KMS-11 (cell line): ENCODE results near the gene SLAMF8.

Source experiments
- H2AFZ ChIP-seq: fragments of 200-600 bp; sonication (generic); 2 replicates; pipeline ENCODE4 v1.6.1; 2016; ENCODE audit warnings: antibody characterized with exemption, mixed run types, low read depth
- H3K27ac ChIP-seq: fragments of 200-600 bp; sonication (generic); 2 replicates; pipeline ENCODE4 v1.6.1; 2016; ENCODE audit warnings: mild to moderate bottlenecking, mixed run types
- H3K27me3 ChIP-seq: fragments of 200-600 bp; sonication (generic); 2 replicates; pipeline ENCODE4 v1.6.1; 2017; ENCODE audit warnings: mild to moderate bottlenecking, low read depth, mixed run types, moderate library complexity; ENCODE audit not compliant: insufficient read depth
- H3K36me3 ChIP-seq: fragments of 200-600 bp; sonication (generic); 2 replicates; pipeline ENCODE4 v1.6.1; 2017; ENCODE audit warnings: mild to moderate bottlenecking, mixed run types; ENCODE audit not compliant: insufficient read depth
- H3K4me1 ChIP-seq: fragments of 200-600 bp; sonication (generic); 2 replicates; pipeline ENCODE4 v1.6.1; 2016; ENCODE audit warnings: mild to moderate bottlenecking, low read depth, mixed run types; ENCODE audit not compliant: poor library complexity, severe bottlenecking
- H3K4me2 ChIP-seq: fragments of 200-600 bp; sonication (generic); 2 replicates; pipeline ENCODE4 v1.7.0; 2016; ENCODE audit warnings: mild to moderate bottlenecking, mixed run types
- H3K4me3 ChIP-seq: fragments of 200-600 bp; sonication (generic); IDR thresholded peaks from 2 replicates; pipeline ENCODE4 v1.6.1; 2017; ENCODE audit warnings: low read depth, low read length, mixed read lengths; ENCODE audit not compliant: insufficient read depth
- H3K79me2 ChIP-seq: fragments of 200-600 bp; sonication (generic); 2 replicates; pipeline ENCODE4 v1.6.1; 2016; ENCODE audit warnings: low read depth, mixed run types; ENCODE audit not compliant: insufficient read depth
- H3K9ac ChIP-seq: fragments of 200-600 bp; sonication (generic); 2 replicates; pipeline ENCODE4 v1.6.1; 2016; ENCODE audit warnings: mild to moderate bottlenecking, mixed run types
- H4K20me1 ChIP-seq: fragments of 200-600 bp; sonication (generic); 2 replicates; pipeline ENCODE4 v1.6.1; 2016; ENCODE audit warnings: mild to moderate bottlenecking, mixed run types; ENCODE audit not compliant: insufficient read depth
- TF ChIP-seq, protein P1 (sequence below): fragments of 200-600 bp; sonication (generic); conservative IDR thresholded peaks from 2 replicates; pipeline ENCODE4 v1.6.1; 2017; ENCODE audit warnings: low read depth, mild to moderate bottlenecking, antibody characterized with exemption, low read length, moderate library complexity, mixed read lengths

Gene SLAMF8

DNA sequence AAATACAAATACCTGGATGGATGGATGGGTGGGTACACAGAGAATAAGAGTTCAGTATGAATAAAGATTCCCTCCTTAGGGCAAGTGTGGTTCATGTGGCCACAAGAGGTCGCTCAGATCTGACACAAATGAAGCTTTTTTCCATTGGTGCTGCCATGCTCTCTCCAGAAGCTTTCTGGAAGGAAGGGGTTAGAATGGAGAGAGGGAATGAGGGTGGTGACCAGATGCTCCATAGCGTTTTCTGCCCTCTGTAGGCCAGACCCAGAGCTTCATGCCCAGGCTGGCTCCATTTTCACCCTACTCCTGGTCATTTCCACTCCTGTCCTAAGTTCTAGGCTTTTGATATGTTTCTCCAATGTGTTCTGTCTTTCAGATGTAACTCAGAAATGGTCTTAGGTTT, 27.8 kb upstream of the SLAMF8 start:
- Histone ChIP-seq H3K27me3 (no peaks in the 10 kb centered on the region; the same call in 1 of the 2 replicates), H4K20me1 (no peaks in the 10 kb centered on the region), H3K4me2 (0 out of 2 replicates have a peak overlapping the region, but pooled peaks have one; percentile 55), H3K36me3 (no peaks in the 10 kb centered on the region), H2AFZ (peak overlapping the region; percentile 5; the same call in 1 of the 2 replicates), H3K4me3 (no peak overlapping the region), H3K4me1 (peaks cover 32% of the 10 kb centered on the region), H3K27ac (no peak overlapping the region), H3K79me2 (no peaks in the 10 kb centered on the region), H3K9ac (no peak overlapping the region)
- TF ChIP-seq, protein P1, sequence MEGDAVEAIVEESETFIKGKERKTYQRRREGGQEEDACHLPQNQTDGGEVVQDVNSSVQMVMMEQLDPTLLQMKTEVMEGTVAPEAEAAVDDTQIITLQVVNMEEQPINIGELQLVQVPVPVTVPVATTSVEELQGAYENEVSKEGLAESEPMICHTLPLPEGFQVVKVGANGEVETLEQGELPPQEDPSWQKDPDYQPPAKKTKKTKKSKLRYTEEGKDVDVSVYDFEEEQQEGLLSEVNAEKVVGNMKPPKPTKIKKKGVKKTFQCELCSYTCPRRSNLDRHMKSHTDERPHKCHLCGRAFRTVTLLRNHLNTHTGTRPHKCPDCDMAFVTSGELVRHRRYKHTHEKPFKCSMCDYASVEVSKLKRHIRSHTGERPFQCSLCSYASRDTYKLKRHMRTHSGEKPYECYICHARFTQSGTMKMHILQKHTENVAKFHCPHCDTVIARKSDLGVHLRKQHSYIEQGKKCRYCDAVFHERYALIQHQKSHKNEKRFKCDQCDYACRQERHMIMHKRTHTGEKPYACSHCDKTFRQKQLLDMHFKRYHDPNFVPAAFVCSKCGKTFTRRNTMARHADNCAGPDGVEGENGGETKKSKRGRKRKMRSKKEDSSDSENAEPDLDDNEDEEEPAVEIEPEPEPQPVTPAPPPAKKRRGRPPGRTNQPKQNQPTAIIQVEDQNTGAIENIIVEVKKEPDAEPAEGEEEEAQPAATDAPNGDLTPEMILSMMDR, result peak; percentile 99

DNA sequence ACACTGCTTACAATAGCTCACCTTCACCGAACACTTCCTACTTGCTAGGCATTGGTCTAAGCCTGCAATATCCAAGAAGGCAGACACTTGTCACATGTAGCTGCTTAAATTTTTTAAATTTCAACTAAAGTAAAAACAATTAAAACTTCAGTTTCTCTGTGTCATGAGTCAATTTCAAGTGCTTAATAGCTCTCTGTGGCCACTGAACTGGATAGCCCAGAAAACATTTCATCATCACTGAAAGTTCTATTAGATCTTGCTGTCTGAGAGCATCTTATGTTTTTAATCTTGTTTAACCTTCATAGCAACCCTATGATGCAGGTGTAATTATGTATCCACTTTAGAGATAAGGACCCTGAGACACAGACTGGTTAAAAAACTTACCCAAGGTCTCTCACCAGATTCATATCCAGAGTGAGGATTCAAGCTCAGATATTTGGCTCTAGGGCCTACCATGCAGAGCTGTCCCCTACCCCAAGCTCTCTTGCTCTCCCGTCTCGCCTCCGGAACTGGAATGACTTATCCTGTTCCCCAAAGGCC, 27.2 kb upstream of the SLAMF8 start:
- Histone ChIP-seq H3K27ac (no peak overlapping the region), H2AFZ (0 out of 2 replicates have a peak overlapping the region, but pooled peaks have one; percentile 5), H4K20me1 (no peaks in the 10 kb centered on the region), H3K27me3 (no peaks in the 10 kb centered on the region; the same call in 1 of the 2 replicates), H3K4me1 (peaks cover 32% of the 10 kb centered on the region), H3K4me3 (no peak overlapping the region), H3K4me2 (peak overlapping the region; percentile 55), H3K79me2 (no peaks in the 10 kb centered on the region), H3K36me3 (no peaks in the 10 kb centered on the region), H3K9ac (no peak overlapping the region)
- TF ChIP-seq, protein P1, result no peak

DNA sequence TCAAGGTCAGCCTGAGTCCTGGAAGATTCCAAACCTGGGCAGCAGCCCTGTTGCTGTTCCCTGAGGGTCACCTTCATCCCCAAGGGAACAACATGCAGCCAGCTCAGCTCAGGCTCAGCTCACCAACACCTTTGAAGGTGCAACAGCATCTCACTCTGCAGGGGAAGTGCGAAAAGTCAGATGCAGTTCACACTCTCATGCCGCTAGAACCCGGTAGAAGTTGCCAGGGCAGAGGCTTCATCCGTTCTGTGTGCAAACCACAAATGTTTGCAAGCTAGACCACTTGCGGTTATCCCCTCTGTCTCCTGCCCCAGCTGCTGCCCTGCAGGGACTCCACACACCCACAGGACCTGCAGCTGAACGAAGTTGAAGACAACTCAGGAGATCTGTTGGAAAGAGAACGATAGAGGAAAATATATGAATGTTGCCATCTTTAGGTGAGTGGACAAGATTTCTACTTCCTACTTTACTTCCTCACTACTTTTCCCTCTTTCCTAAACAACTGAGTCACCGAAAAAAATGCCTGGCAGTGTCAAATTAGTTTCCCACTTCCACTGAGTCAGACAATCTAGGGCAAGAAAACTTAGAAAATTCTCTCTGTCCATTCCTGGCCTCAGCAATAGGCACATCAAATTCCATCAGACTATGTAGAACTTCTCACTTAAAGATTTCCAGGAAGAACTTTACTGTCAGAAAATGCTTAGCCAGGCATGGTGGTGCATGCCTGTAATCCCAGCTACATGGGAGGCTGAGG, 26.3 kb upstream of the SLAMF8 start:
- Histone ChIP-seq H3K4me1 (peaks cover 32% of the 10 kb centered on the region), H2AFZ (peak overlapping the region; percentile 32; the same call in 1 of the 2 replicates), H3K4me2 (peak overlapping the region; percentile 55), H4K20me1 (no peaks in the 10 kb centered on the region), H3K36me3 (no peaks in the 10 kb centered on the region), H3K27ac (peak overlapping the region; percentile 1; the same call in 1 of the 2 replicates), H3K27me3 (no peaks in the 10 kb centered on the region; the same call in 1 of the 2 replicates), H3K4me3 (no peak overlapping the region), H3K79me2 (no peaks in the 10 kb centered on the region), H3K9ac (no peak overlapping the region)
- TF ChIP-seq, protein P1, result no peak

DNA sequence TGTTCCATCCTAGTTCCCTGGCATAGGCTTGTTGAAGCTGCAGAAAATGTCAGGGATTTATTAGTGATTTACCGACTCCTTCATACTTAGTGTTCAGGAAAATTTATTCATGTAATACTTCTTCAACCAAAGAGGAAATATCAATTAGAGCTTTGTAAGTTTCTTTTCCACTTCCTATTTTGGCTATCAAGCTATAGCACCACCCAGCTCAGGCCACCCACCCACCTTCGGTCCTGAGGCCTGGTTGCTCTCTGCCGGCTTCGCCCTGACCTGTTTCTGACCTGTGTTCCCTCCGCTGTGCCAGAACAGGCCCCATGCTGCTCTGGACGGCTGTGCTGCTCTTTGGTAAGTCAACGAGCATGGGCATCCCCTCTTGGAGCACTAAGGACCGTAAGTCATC, 24.6 kb upstream of the SLAMF8 start, which contains the start of gene FCRL6:
Gene FCRL6, plus strand, starts transcription at position 250 of the 400 bp plus-strand sequence. Its CDS starts 65 bp downstream, at position 315.
- peak within 1 kb of the TSS; percentile 55 for H3K4me2 ChIP-seq

More for the DNA sequence above, 24.6 kb upstream of the SLAMF8 start, which contains the start of gene FCRL6:
- no peaks in the 10 kb centered on the region for H4K20me1 ChIP-seq
- no peak within 1 kb of the TSS for H3K27ac ChIP-seq
- TF ChIP-seq, protein P1, result no peak
- no peak within 1 kb of the TSS for H3K4me3 ChIP-seq
- H3K36me3 ChIP-seq, result no peaks in the 10 kb centered on the region
- H3K79me2 ChIP-seq, result no peaks in the 10 kb centered on the region
- H3K9ac ChIP-seq, result no peak within 1 kb of the TSS
- H2AFZ ChIP-seq, result no peak within 1 kb of the TSS
- H3K27me3 ChIP-seq, result no peaks in the 10 kb centered on the region; the same call in 1 of the 2 replicates
- H3K4me1 ChIP-seq, result peaks cover 32% of the 10 kb centered on the region
